GM19239 (cell line): ENCODE data around the gene PGK1.
"Not testable (repeated sequence)": the region's sequence is repeated elsewhere in the genome, so short reads cannot be mapped to it uniquely, and the experiment has no call there.

Experiments used
- DNase-seq: peaks from one replicate; pipeline ENCODE4 v3.0.0; 2011; ENCODE audit warnings: low spot score; ENCODE audit not compliant: insufficient read length
- FAIRE-seq: peaks from 2 replicates; lab custom pipeline; 2011; peaks lifted over from hg19 to GRCh38; lab: Jason Lieb, UNC

PGK1 gene

GRCh38 chrX:78163175-78163574, 59.1 kb downstream of the PGK1 start:
- not testable (repeated sequence) for FAIRE-seq

GRCh38 chrX:78165425-78165824, 61.4 kb downstream of the PGK1 start:
- FAIRE-seq (no peak), DNase-seq (no peak)

More at GRCh38 chrX:78163175-78163574, 59.1 kb downstream of the PGK1 start:
- DNase-seq: not testable (repeated sequence)

GRCh38 chrX:78168065-78168464, 64.0 kb downstream of the PGK1 start:
- DNase-seq (no peak), FAIRE-seq (no peak)
